Ovary (tissue), 9 donors: Measurements from ENCODE around the gene DIAPH3. TPM values are rescaled to one million over a fixed set of nuclear protein-coding genes. Genes with fewer than 3 reads are reported as not detected.

Source experiments
- DNase-seq, 5 donors: peaks; one replicate each; pipeline ENCODE4 v3.0.0-alpha.2; 2019 to 2020
- H3K27ac ChIP-seq, 2 donors: fragments of 200-600 bp; one replicate each; pipeline versions ENCODE4 v1.5.1 to v1.8.0; 2019 to 2022
- H3K27me3 ChIP-seq: fragments of 200-600 bp; one replicate; pipeline ENCODE4 v1.8.0; 2022
- H3K36me3 ChIP-seq: fragments of 200-600 bp; sonication (generic); one replicate; pipeline ENCODE4 v1.5.1; 2019
- H3K4me1 ChIP-seq: one replicate; pipeline ENCODE4 v1.8.1; 2013; ENCODE audit warnings: mild to moderate bottlenecking, moderate library complexity; ENCODE audit not compliant: insufficient read depth
- H3K4me3 ChIP-seq: fragments of 200-600 bp; sonication (generic); one replicate; pipeline ENCODE4 v1.5.1; 2017
- H3K9me3 ChIP-seq, 2 donors: fragments of 200-600 bp in 1 of 2; sonication (generic) in 1 of 2; one replicate each; pipeline versions ENCODE4 v1.5.1 to v1.8.1; 2013 to 2019; ENCODE audit warnings: mild to moderate bottlenecking in 1 of 2, moderate library complexity in 1 of 2
- EP300 ChIP-seq: sonication (generic); formaldehyde crosslinking; IDR thresholded peaks from one replicate; pipeline ENCODE4 v1.6.1; 2017; ENCODE audit warnings: antibody characterized with exemption
- POLR2A ChIP-seq: fragments of 450-650 bp; IDR thresholded peaks from one replicate; pipeline ENCODE4 v1.6.1; 2017; ENCODE audit warnings: antibody characterized with exemption, mild to moderate bottlenecking, moderate library complexity
- WGBS, 3 donors: extraction: QIAGEN DNeasy Blood & Tissue Kit in 1 of 3; methylation state at CpG; one replicate each; pipeline versions ENCODE4 v1.1.5 to v1.1.7; 2013 to 2017; 5-methylcytosine and 5-hydroxymethylcytosine counted together
- intact Hi-C, 4 donors: fragments of 100-400 bp; cut with DNase I; formaldehyde crosslinking; loops; one replicate each; pipeline versions ENCODE4 v1.11.0 to v1.15.1; 2022 to 2023
- polyA plus RNA-seq, 2 donors: library from polyadenylated mRNA; stranded (reverse); fragments of 200-250 nt in 1 of 2; fragments of 350-450 nt in 1 of 2; fragmentation: Illumina TruSeq in 1 of 2; extraction: RNeasy Lipid Tissue Mini Kit (QIAGEN cat#74804) in 1 of 2; gene quantifications; one replicate each; pipeline ENCODE4 v1.2.3, GENCODE V29; 2013 to 2014
- total RNA-seq, 7 donors: library from RNA; depleted of rRNA in 2 of 7; stranded (reverse); fragments of >200 nt in 2 of 7; fragmentation: NEBNext Ultra II Directional in 3 of 7; extraction: Animal tissue kit (Norgen Biotek cat#: 25700) in 3 of 7; gene quantifications; one replicate each; pipeline versions ENCODE4 v1.1.0 to v1.2.4, GENCODE V29; 2016 to 2023
- TF ChIP-seq, protein P1 (sequence below), 3 donors: fragments of 450-650 bp in 2 of 3; fragments of 200-600 bp in 1 of 3; IDR thresholded peaks; one replicate each; pipeline versions ENCODE4 v1.5.1 to v1.8.0; 2016 to 2022; ENCODE audit warnings: antibody characterized with exemption in 3 of 3, mild to moderate bottlenecking in 1 of 3
- donor health status: DM: no; HTN: no; CAD: no; lungs with moderate emphysema.
- donor health status: DM: no; HTN: no; CAD: no.
- donor health status: Bipolar disorder and iron deficiency.
- donor health status: DM: yes; HTN: yes; CAD: no.
- donor health status: DM: no; HTN: no; CAD: no.
- donor health status: DM: yes; HTN: yes; CAD: no.

Gene DIAPH3
- total and polyA plus RNA-seq, 9 donors = 0.13 to 2.6 (median 0.40) TPM; not detected in 1

DNA sequence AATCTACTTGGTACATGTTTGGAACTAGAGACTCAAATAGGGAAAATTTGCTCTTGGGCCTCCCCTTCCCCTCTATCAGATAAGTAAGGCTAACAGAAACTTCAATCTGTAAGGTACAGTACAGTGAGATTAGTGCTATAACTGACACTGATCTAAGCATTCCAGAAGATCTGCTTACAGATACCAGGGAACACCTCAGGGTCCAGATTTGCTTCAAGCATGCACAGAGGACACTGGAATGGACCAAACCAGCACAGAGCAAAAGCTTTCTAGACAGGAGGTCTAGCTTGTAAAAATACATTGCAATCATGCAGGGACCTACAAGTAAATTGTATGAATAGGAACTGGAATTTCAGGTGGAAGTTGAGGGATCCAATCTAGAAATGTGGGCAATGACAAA lies 16.4 kb downstream of the DIAPH3 start:
- no peak for TF ChIP-seq EP300
- TF ChIP-seq, protein P1, sequence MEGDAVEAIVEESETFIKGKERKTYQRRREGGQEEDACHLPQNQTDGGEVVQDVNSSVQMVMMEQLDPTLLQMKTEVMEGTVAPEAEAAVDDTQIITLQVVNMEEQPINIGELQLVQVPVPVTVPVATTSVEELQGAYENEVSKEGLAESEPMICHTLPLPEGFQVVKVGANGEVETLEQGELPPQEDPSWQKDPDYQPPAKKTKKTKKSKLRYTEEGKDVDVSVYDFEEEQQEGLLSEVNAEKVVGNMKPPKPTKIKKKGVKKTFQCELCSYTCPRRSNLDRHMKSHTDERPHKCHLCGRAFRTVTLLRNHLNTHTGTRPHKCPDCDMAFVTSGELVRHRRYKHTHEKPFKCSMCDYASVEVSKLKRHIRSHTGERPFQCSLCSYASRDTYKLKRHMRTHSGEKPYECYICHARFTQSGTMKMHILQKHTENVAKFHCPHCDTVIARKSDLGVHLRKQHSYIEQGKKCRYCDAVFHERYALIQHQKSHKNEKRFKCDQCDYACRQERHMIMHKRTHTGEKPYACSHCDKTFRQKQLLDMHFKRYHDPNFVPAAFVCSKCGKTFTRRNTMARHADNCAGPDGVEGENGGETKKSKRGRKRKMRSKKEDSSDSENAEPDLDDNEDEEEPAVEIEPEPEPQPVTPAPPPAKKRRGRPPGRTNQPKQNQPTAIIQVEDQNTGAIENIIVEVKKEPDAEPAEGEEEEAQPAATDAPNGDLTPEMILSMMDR (IDR thresholded peaks at IDR 0.05) = no peak
- TF ChIP-seq POLR2A = no peak
- intact Hi-C loops = no loop called here

DNA sequence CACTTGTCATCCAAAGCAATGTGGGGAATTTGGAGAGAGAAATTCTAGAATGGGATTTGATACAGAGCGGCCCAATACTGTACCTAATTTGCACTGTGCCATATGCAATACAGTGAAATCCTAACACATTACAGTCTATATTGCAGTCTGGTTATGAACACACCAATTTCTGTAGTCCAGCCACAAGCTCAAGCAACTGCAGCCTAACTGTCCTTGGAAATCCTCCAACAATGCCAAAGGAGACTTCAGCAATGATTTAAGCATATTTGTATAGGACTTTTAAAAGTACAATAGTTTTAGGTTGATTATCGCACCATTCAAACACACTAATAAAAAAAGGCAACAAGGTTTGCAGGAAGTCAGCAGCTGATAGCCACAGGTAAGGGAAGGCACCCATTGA lies 17.3 kb downstream of the DIAPH3 start:
- WGBS, 3 donors = 61 to 90% (median 89%) methylated on average over 2 of the region's 2 CpGs
- Histone ChIP-seq H3K36me3 (no peaks in the 10 kb centered on the region), H3K27me3 (no peaks in the 10 kb centered on the region), H3K4me1 (no peaks in the 10 kb centered on the region), H3K27ac (no peak overlapping the region), H3K4me3 (no peak overlapping the region), H3K9me3 (no peaks in the 10 kb centered on the region)
- DNase-seq = no peak
- intact Hi-C loops = no loop called here
- TF ChIP-seq POLR2A (no peak), EP300 (no peak)
- TF ChIP-seq, protein P1 (IDR thresholded peaks at IDR 0.05) = no peak

More for the DNA sequence above, 16.4 kb downstream of the DIAPH3 start:
- Histone ChIP-seq H3K27me3 (no peaks in the 10 kb centered on the region), H3K36me3 (no peaks in the 10 kb centered on the region), H3K4me1 (no peaks in the 10 kb centered on the region), H3K27ac (no peak overlapping the region), H3K4me3 (no peak overlapping the region), H3K9me3 (no peaks in the 10 kb centered on the region)
- no peak for DNase-seq

DNA sequence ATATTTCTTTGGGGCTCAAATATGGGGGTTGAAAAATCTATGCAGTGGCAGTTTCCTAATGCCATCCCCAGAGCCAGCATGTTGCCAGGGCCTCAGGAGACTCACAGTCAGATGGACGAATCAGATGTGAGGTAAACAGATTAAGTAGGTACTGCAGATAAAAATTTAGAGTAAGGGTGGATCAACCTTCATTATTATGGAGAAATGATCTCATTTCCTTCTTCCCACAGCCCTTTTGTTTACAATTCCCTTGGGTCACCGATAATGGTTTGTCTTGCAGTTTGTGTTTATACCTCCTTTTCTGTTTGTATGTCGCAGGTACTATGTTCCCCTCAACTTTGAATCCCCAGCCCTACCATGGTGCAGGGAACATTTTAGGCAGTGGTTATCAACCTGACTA lies 20.0 kb downstream of the DIAPH3 start:
- 84 to 87% (median 86%) methylated on average over 3 of the region's 3 CpGs for WGBS, 3 donors

DNA sequence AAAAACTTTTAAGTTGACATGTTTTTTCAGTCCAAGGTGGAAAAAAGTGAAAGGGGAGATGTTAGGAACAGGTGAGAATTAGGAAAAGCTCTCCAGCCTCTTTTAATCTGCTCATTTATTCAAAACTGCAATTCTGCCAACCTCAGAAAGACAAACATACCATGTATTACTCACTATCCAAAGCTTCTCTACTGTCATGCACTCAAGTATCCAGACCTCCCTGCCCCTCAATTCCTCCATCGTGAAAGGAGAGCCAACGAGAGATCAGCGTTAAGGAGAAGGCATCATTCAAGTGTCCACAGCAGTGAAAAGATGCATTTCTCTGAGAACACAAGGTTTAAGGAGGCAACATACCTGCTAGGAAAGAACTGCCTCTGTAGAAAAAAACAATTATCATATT lies 24.5 kb downstream of the DIAPH3 start:
- DNase-seq = no peak
- Histone ChIP-seq H3K9me3 (no peaks in the 10 kb centered on the region), H3K27me3 (no peaks in the 10 kb centered on the region), H3K4me1 (no peaks in the 10 kb centered on the region), H3K36me3 (no peaks in the 10 kb centered on the region), H3K27ac (no peak overlapping the region), H3K4me3 (no peak overlapping the region)
- intact Hi-C loops = no loop called here
- TF ChIP-seq, protein P1 (IDR thresholded peaks at IDR 0.05) = no peak
- WGBS, 3 donors = 90 to 93% (median 91%) methylated on average over 3 of the region's 3 CpGs

More for the DNA sequence above, 20.0 kb downstream of the DIAPH3 start:
- Histone ChIP-seq H3K27ac (no peak overlapping the region), H3K27me3 (no peaks in the 10 kb centered on the region), H3K4me3 (no peak overlapping the region), H3K36me3 (no peaks in the 10 kb centered on the region), H3K4me1 (no peaks in the 10 kb centered on the region), H3K9me3 (no peaks in the 10 kb centered on the region)
- no peak for DNase-seq
- intact Hi-C loops = no loop called here
- TF ChIP-seq, protein P1 (IDR thresholded peaks at IDR 0.05) = no peak
- TF ChIP-seq EP300 = no peak
- TF ChIP-seq POLR2A = no peak

DNA sequence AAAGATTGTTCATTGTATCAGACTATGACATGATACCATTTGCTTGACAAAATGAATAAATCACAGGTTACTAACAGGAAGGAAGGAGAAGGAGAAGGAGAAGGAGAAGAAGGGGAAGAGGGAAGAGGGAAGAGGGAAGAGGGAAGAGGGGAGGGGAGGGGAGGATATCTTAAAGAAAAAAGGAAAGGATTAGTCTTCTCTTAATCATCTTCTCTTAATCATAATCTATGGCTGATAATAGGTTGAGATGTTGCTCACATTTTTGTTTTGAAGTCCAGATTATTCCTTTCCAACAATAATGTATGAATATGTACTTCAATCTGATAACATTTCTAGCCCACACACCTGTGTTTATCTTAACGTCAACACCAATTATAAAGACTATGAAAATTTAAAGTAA lies 25.1 kb downstream of the DIAPH3 start:
- H3K27me3 ChIP-seq = no peaks in the 10 kb centered on the region
- no peaks in the 10 kb centered on the region for H3K36me3 ChIP-seq
- no peaks in the 10 kb centered on the region for H3K9me3 ChIP-seq
- WGBS, 3 donors = 84 to 88% (median 86%) methylated on average over 1 of the region's 1 CpG
- H3K4me3 ChIP-seq = no peak overlapping the region
- TF ChIP-seq, protein P1 (IDR thresholded peaks at IDR 0.05) = no peak
- TF ChIP-seq POLR2A = no peak
- no peak for TF ChIP-seq EP300
- no peak for DNase-seq
- H3K27ac ChIP-seq = no peak overlapping the region
- intact Hi-C loops = no loop called here
- no peaks in the 10 kb centered on the region for H3K4me1 ChIP-seq
